Fibroblast of lung (primary cell): ENCODE data around the gene ZNF546.

Experiments used
- CTCF ChIP-seq, 2 donors: IDR thresholded peaks in 1 of 2; conservative IDR thresholded peaks in 1 of 2; 1 replicate in 1 of 2; 2 replicates in 1 of 2; pipeline ENCODE4 v1.5.1; 2011 to 2012; ENCODE audit warnings: low read length in 2 of 2, control low read depth in 1 of 2, inconsistent platforms in 1 of 2, low read depth in 1 of 2, mild to moderate bottlenecking in 1 of 2
- EZH2 ChIP-seq: IDR thresholded peaks from 2 replicates; pipeline ENCODE4 v1.5.1; 2012; ENCODE audit warnings: low read length, control low read depth, mild to moderate bottlenecking; ENCODE audit errors: missing control alignments

GRCh38 chr19:39998501-39998900 is 1.6 kb downstream of the ZNF546 start:
- TF ChIP-seq CTCF (conservative IDR thresholded peaks at IDR 0.05 in 1 of 2, IDR thresholded peaks at IDR 0.05 in 1 of 2; ENCODE audit: low read depth in 1 of 2, low read length in 2 of 2) (no peak), EZH2 (no peak)
